Vagina (tissue), 2 donors: ENCODE measurements around the gene SECISBP2L. TPM values are rescaled to one million over a fixed set of nuclear protein-coding genes. Genes with fewer than 3 reads are reported as not detected.
"Not testable (repeated sequence)": the region's sequence is repeated elsewhere in the genome, so short reads cannot be mapped to it uniquely, and the experiment has no call there.

Experiments used
- DNase-seq, 2 donors: peaks; one replicate each; pipeline ENCODE4 v3.0.0-alpha.2; 2017; ENCODE audit errors: extremely low spot score in 2 of 2
- H3K27ac ChIP-seq: fragments of 200-600 bp; sonication (generic); one replicate; pipeline ENCODE4 v1.5.1; 2019
- H3K27me3 ChIP-seq: fragments of 200-600 bp; sonication (generic); one replicate; pipeline ENCODE4 v1.5.1; 2019
- H3K36me3 ChIP-seq, 2 donors: fragments of 200-600 bp; sonication (generic); one replicate each; pipeline ENCODE4 v1.5.1; 2017 to 2019
- H3K4me1 ChIP-seq: fragments of 200-600 bp; sonication (generic); one replicate; pipeline ENCODE4 v1.5.1; 2019
- H3K4me3 ChIP-seq, 2 donors: fragments of 200-600 bp; sonication (generic); 1 replicate in 1 of 2; 2 replicates in 1 of 2; pipeline ENCODE4 v1.5.1; 2016 to 2019
- H3K9me3 ChIP-seq: fragments of 200-600 bp; sonication (generic); one replicate; pipeline ENCODE4 v1.5.1; 2019
- POLR2A ChIP-seq, 2 donors: fragments of 450-650 bp; IDR thresholded peaks; one replicate each; pipeline ENCODE4 v1.6.1; 2017; ENCODE audit warnings: antibody characterized with exemption in 2 of 2, mild to moderate bottlenecking in 2 of 2, moderate library complexity in 2 of 2
- POLR2AphosphoS5 ChIP-seq, 2 donors: sonication (generic); formaldehyde crosslinking; IDR thresholded peaks; one replicate each; pipeline ENCODE4 v1.9.0; 2017; ENCODE audit warnings: antibody characterized with exemption in 2 of 2, mild to moderate bottlenecking in 2 of 2, low read depth in 1 of 2; ENCODE audit not compliant: insufficient read depth in 1 of 2
- intact Hi-C: fragments of 100-400 bp; cut with DNase I; formaldehyde crosslinking; loops from one replicate; pipeline ENCODE4 v1.15.1; 2023
- total RNA-seq: library from RNA; depleted of rRNA; stranded (reverse); fragments of >200 nt; gene quantifications from one replicate; pipeline ENCODE4 v1.2.3, GENCODE V29; 2016
- TF ChIP-seq, protein P1 (sequence below), 3 experiments: fragments of 450-650 bp in 2 of 3; fragments of 200-600 bp in 1 of 3; sonication (generic) in 1 of 3; IDR thresholded peaks; one replicate each; pipeline ENCODE4 v1.5.1; 2017 to 2019; ENCODE audit warnings: antibody characterized with exemption in 3 of 3, mild to moderate bottlenecking in 2 of 3, moderate library complexity in 2 of 3

Gene SECISBP2L
- total RNA-seq, 1 donor from 2014 or later: 24.3 TPM

DNA sequence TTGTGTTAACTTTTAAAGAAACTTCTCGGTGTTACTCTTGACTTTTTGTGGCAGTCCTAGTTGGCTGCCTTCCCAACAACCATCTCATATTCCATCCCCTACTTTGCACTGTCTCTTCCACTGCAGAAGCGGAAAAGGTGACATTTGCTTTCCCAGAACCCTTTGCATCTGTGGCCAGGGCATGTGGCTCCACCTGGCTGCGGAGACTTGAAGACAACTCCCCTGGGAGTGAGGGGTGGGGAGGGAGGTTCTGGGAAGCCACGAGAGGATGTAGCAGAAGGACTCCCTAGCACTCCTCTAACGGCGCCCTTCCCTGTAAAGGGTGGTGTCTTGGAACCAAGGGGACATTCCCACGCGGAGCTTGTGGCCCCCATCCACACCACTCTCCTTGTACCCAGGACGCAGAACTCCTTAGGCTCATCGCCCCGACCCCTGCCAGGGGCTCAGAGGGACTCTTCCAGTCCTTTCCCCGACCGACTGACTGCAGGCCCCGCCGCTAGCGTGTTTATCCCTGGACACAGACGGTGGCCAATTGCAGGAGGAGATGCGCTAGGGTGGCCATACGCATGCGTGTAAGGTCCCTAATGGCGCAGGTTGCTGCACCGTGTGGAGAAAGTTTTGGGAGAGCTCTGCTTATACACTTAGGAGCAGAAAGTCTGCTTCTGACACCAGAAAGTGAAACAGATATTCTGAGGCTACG is 33.2 kb upstream of the SECISBP2L start:
- DNase-seq: no peak
- H3K4me3 ChIP-seq: no peak overlapping the region

DNA sequence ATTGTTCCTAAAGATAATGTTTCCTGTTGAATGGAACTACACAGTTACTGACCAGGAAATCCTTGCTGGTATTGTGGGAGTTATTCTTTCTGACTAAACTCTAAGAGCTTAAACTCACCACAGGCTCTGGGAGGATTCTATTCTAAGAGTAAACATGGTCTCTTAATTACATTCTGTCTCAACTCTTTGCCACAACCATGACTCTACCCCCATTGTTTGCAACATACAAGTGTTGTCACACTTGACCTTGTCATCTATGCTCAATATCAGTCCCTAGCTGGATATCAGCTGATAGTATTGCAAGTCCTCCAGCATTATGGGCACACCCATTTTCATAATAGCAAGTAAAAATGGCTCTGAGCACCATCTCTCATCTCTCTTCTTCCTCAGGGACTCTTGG is 29.6 kb upstream of the SECISBP2L start:
- Histone ChIP-seq H3K27ac (no peak overlapping the region), H3K9me3 (no peaks in the 10 kb centered on the region), H3K36me3 (no peaks in the 10 kb centered on the region), H3K4me3 (no peak overlapping the region), H3K27me3 (no peaks in the 10 kb centered on the region), H3K4me1 (no peaks in the 10 kb centered on the region)
- intact Hi-C loops: no loop called here
- no peak for DNase-seq
- no peak for TF ChIP-seq POLR2AphosphoS5 (IDR thresholded peaks at IDR 0.05; ENCODE audit: insufficient read depth in 1 of 2, low read depth in 1 of 2)
- no peak for TF ChIP-seq POLR2A (IDR thresholded peaks at IDR 0.05)
- TF ChIP-seq, protein P1, sequence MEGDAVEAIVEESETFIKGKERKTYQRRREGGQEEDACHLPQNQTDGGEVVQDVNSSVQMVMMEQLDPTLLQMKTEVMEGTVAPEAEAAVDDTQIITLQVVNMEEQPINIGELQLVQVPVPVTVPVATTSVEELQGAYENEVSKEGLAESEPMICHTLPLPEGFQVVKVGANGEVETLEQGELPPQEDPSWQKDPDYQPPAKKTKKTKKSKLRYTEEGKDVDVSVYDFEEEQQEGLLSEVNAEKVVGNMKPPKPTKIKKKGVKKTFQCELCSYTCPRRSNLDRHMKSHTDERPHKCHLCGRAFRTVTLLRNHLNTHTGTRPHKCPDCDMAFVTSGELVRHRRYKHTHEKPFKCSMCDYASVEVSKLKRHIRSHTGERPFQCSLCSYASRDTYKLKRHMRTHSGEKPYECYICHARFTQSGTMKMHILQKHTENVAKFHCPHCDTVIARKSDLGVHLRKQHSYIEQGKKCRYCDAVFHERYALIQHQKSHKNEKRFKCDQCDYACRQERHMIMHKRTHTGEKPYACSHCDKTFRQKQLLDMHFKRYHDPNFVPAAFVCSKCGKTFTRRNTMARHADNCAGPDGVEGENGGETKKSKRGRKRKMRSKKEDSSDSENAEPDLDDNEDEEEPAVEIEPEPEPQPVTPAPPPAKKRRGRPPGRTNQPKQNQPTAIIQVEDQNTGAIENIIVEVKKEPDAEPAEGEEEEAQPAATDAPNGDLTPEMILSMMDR (IDR thresholded peaks at IDR 0.05): no peak

More for the DNA sequence above, 33.2 kb upstream of the SECISBP2L start:
- no peaks in the 10 kb centered on the region for H3K9me3 ChIP-seq
- no peaks in the 10 kb centered on the region for H3K36me3 ChIP-seq
- TF ChIP-seq POLR2AphosphoS5 (IDR thresholded peaks at IDR 0.05; ENCODE audit: insufficient read depth in 1 of 2, low read depth in 1 of 2) (no peak), POLR2A (IDR thresholded peaks at IDR 0.05) (no peak)
- TF ChIP-seq, protein P1 (IDR thresholded peaks at IDR 0.05): no peak
- H3K27me3 ChIP-seq: no peaks in the 10 kb centered on the region
- H3K4me1 ChIP-seq: peaks cover 6% of the 10 kb centered on the region
- intact Hi-C loops: no loop called here
- H3K27ac ChIP-seq: no peak overlapping the region

DNA sequence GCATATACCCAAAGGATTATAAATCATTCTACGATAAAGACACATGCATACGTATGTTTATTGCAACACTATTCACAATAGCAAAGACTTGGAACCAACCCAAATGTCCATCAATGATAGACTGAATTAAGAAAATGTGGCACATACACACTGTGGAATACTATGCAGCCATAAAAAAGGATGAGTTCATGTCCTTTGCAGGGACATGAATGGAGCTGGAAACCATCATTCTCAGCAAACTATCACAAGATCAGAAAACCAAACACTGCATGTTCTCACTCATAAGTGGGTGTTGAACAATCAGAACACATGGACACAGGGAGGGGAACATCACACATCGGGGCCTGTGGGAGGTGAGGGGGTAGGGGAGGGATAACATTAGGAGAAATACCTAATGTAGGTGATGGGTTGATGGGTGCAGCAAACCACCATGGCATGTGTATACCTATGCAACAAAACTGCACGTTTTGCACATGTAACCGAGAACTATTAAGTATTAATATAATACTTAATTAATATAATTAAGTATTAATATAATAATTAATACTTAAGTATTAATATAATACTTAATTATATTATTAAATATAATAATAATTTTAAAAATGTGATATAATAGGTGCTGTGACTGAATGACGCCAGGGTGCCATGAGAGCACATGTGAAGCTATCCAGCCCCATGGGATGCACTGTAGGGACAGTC is 28.5 kb upstream of the SECISBP2L start:
- H3K4me1 ChIP-seq, H3K36me3 ChIP-seq, H3K4me3 ChIP-seq, DNase-seq, intact Hi-C loops, H3K9me3 ChIP-seq, H3K27me3 ChIP-seq, H3K27ac ChIP-seq: not testable (repeated sequence)

DNA sequence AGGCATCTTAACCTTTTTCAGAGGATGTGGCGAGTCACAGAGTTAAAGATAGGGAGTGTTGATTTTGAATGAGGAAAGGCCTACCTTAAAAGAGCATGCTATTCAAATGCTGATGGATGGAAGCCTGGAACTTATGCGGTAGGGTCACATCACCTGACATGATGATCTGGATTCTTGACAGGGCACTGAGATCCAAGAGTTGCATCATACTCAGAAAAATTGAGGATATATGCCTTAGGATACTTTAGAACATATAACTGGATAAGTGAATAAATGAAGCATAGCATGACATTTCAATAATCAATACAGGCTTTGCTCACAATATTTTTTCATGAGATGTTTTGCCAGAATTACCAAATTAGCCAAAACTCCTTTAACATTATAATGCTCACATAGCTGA is 20.1 kb upstream of the SECISBP2L start:
- TF ChIP-seq POLR2A (IDR thresholded peaks at IDR 0.05) (no peak), POLR2AphosphoS5 (IDR thresholded peaks at IDR 0.05; ENCODE audit: insufficient read depth in 1 of 2, low read depth in 1 of 2) (no peak)
- TF ChIP-seq, protein P1 (IDR thresholded peaks at IDR 0.05): no peak
- no peak overlapping the region for H3K4me3 ChIP-seq
- no peaks in the 10 kb centered on the region for H3K4me1 ChIP-seq
- no peak overlapping the region for H3K27ac ChIP-seq
- H3K27me3 ChIP-seq: no peaks in the 10 kb centered on the region
- no peaks in the 10 kb centered on the region for H3K9me3 ChIP-seq
- no peak for DNase-seq
- intact Hi-C loops: no loop called here
- no peaks in the 10 kb centered on the region for H3K36me3 ChIP-seq

DNA sequence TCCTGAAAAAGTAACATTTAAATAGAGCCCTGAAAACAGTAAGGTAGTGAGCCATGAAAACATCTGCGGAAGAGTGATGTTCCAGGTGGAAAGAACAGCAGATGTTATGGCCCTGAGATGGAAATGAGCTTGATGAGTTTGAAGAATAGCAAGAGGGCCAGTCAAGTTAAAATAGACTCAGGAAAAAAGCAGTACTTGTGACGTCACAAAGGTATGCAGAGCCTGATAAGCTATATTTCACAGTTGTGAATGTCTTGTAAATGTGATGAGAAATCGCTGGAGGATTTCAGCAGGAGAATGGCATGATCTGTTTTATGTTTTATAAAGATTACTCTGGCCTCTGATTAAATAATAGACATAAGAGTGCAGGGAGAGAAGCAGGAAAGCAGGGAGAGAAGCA is 18.6 kb upstream of the SECISBP2L start:
- no peak overlapping the region for H3K4me3 ChIP-seq
- H3K36me3 ChIP-seq: no peaks in the 10 kb centered on the region

More for the DNA sequence above, 18.6 kb upstream of the SECISBP2L start:
- TF ChIP-seq POLR2AphosphoS5 (IDR thresholded peaks at IDR 0.05; ENCODE audit: insufficient read depth in 1 of 2, low read depth in 1 of 2): no peak
- TF ChIP-seq, protein P1 (IDR thresholded peaks at IDR 0.05): no peak
- TF ChIP-seq POLR2A (IDR thresholded peaks at IDR 0.05): no peak
- no peak for DNase-seq
- no peaks in the 10 kb centered on the region for H3K27me3 ChIP-seq
- no peaks in the 10 kb centered on the region for H3K9me3 ChIP-seq
- intact Hi-C loops: no loop called here
- H3K27ac ChIP-seq: no peak overlapping the region
- H3K4me1 ChIP-seq: no peaks in the 10 kb centered on the region
